H1 (cell line): ENCODE measurements around the gene GPR161. TPM values are rescaled to one million over a fixed set of nuclear protein-coding genes. Genes with fewer than 3 reads are reported as not detected.
A peak's percentile ranks its signal among the peaks of the same experiment; 100 is the strongest.

Source experiments
- CTCF ChIA-PET: fragments of 300-600 bp; sonication (Branson Sonifier 250); formaldehyde crosslinking; loops from one replicate; lab custom pipeline; 2021; ENCODE audit not compliant: partially characterized antibody; lab: Charles Lee
- POLR2A ChIA-PET: fragments of 300-600 bp; sonication (Branson Sonifier 250); formaldehyde crosslinking; loops from one replicate; lab custom pipeline; 2021; ENCODE audit warnings: inconsistent platforms; ENCODE audit not compliant: partially characterized antibody; lab: Charles Lee
- DNase-seq, 2 experiments: peaks; one replicate each; pipeline versions ENCODE4 v3.0.0 to v3.0.0-alpha.2; 2010 to 2022; ENCODE audit warnings: low spot score in 2 of 2, low read depth in 1 of 2, mixed read lengths in 1 of 2
- FAIRE-seq: peaks from 2 replicates; lab custom pipeline; 2011; peaks lifted over from hg19 to GRCh38; lab: Jason Lieb, UNC
- H2AFZ ChIP-seq: 2 replicates; pipeline ENCODE4 v1.8.1; 2012; ENCODE audit warnings: low read length, inconsistent platforms
- H2AK5ac ChIP-seq: 2 replicates; pipeline ENCODE4 v1.6.1; 2013; ENCODE audit warnings: low read depth, low read length
- H2BK120ac ChIP-seq: replicated peaks from 2 replicates; pipeline ENCODE3; 2013; ENCODE audit warnings: low read depth, low read length, inconsistent platforms
- H2BK12ac ChIP-seq: 2 replicates; pipeline ENCODE4 v1.6.1; 2013; ENCODE audit warnings: low read depth, low read length
- H2BK15ac ChIP-seq: 2 replicates; pipeline ENCODE4 v1.6.1; 2013; ENCODE audit warnings: low read length
- H2BK20ac ChIP-seq: 2 replicates; pipeline ENCODE4 v1.6.1; 2013; ENCODE audit warnings: low read length
- H2BK5ac ChIP-seq: 2 replicates; pipeline ENCODE4 v1.6.1; 2013; ENCODE audit warnings: low read depth, low read length
- H3K14ac ChIP-seq: 2 replicates; pipeline ENCODE4 v1.6.1; 2013; ENCODE audit warnings: inconsistent platforms; ENCODE audit not compliant: insufficient read length
- H3K18ac ChIP-seq: 2 replicates; pipeline ENCODE4 v1.6.1; 2013; ENCODE audit warnings: low read length; ENCODE audit errors: extremely low read depth
- H3K23ac ChIP-seq: 2 replicates; pipeline ENCODE4 v1.6.1; 2013; ENCODE audit warnings: inconsistent platforms; ENCODE audit not compliant: insufficient read length
- H3K23me2 ChIP-seq: 2 replicates; pipeline ENCODE4 v1.6.1; 2013; ENCODE audit warnings: low read depth, low read length
- H3K27ac ChIP-seq: 2 replicates; pipeline ENCODE4 v1.6.1; 2011; ENCODE audit warnings: low read depth, low read length, inconsistent platforms
- H3K27me3 ChIP-seq, 4 experiments: replicated peaks in 1 of 4; 1 replicate in 1 of 4; 2 replicates in 3 of 4; pipeline versions ENCODE4 v1.6.1 to v1.8.1; 2011 to 2013; ENCODE audit warnings: low read length in 3 of 4, mild to moderate bottlenecking in 3 of 4, inconsistent platforms in 2 of 4, mixed read lengths in 2 of 4, moderate library complexity in 1 of 4; ENCODE audit not compliant: control insufficient read depth in 3 of 4, insufficient read depth in 3 of 4; ENCODE audit errors: extremely low read depth in 1 of 4
- H3K36me3 ChIP-seq, 4 experiments: 2 replicates each; pipeline versions ENCODE4 v1.6.1 to v1.8.1; 2011 to 2013; ENCODE audit warnings: mild to moderate bottlenecking in 4 of 4, low read length in 3 of 4, moderate library complexity in 2 of 4, control low read depth in 1 of 4, inconsistent platforms in 1 of 4; ENCODE audit not compliant: insufficient read depth in 4 of 4, control insufficient read depth in 2 of 4
- H3K4ac ChIP-seq: replicated peaks from 2 replicates; pipeline ENCODE3; 2013; ENCODE audit warnings: low read length, low read depth, mixed read lengths, inconsistent platforms; ENCODE audit not compliant: insufficient read length
- H3K4me1 ChIP-seq, 4 experiments: replicated peaks in 1 of 4; 1 replicate in 1 of 4; 2 replicates in 3 of 4; pipeline versions ENCODE4 v1.6.1 to v1.8.1; 2011 to 2013; ENCODE audit warnings: low read length in 3 of 4, inconsistent platforms in 2 of 4, mixed read lengths in 1 of 4; ENCODE audit not compliant: insufficient read depth in 4 of 4, control insufficient read depth in 3 of 4
- H3K4me2 ChIP-seq, 2 experiments: 2 replicates each; pipeline versions ENCODE4 v1.6.1 to v1.8.1; 2011 to 2013; ENCODE audit warnings: low read depth in 2 of 2, low read length in 2 of 2, control low read depth in 1 of 2, inconsistent platforms in 1 of 2, mild to moderate bottlenecking in 1 of 2; ENCODE audit not compliant: insufficient read depth in 1 of 2
- H3K4me3 ChIP-seq, 4 experiments: fragments of 200-600, 300-600 bp in 1 of 4; sonication (generic), shearing (Covaris generic), sonication (Bioruptor Twin) in 1 of 4; 2 replicates each; pipeline versions ENCODE4 v1.5.1 to v1.8.1; 2011 to 2016; ENCODE audit warnings: low read length in 4 of 4, low read depth in 3 of 4, control low read depth in 2 of 4, inconsistent platforms in 2 of 4, mild to moderate bottlenecking in 2 of 4, mixed read lengths in 1 of 4, moderate library complexity in 1 of 4; ENCODE audit not compliant: insufficient read depth in 2 of 4; ENCODE audit errors: extremely low read depth in 1 of 4
- H3K56ac ChIP-seq: replicated peaks from 2 replicates; pipeline ENCODE3; 2013; ENCODE audit warnings: low read depth, mild to moderate bottlenecking, mixed read lengths, low read length, inconsistent platforms; ENCODE audit not compliant: insufficient read length
- H3K79me1 ChIP-seq: 2 replicates; pipeline ENCODE4 v1.6.1; 2013; ENCODE audit warnings: low read depth, low read length, control low read depth
- H3K79me2 ChIP-seq, 2 experiments: 2 replicates each; pipeline versions ENCODE4 v1.6.1 to v1.8.1; 2012 to 2013; ENCODE audit warnings: low read length in 2 of 2, mild to moderate bottlenecking in 2 of 2, inconsistent platforms in 1 of 2; ENCODE audit not compliant: insufficient read depth in 2 of 2, control insufficient read depth in 1 of 2
- H3K9ac ChIP-seq, 4 experiments: replicated peaks in 1 of 4; 1 replicate in 1 of 4; 2 replicates in 3 of 4; pipeline versions ENCODE4 v1.6.1 to v1.8.1; 2011 to 2013; ENCODE audit warnings: low read depth in 3 of 4, low read length in 3 of 4, control low read depth in 2 of 4, mild to moderate bottlenecking in 2 of 4, moderate library complexity in 2 of 4, inconsistent platforms in 1 of 4; ENCODE audit errors: extremely low read depth in 1 of 4
- H3K9me3 ChIP-seq, 2 experiments: 2 replicates each; pipeline versions ENCODE4 v1.6.1 to v1.8.1; 2012 to 2013; ENCODE audit warnings: mild to moderate bottlenecking in 2 of 2, moderate library complexity in 2 of 2, control low read depth in 1 of 2, inconsistent platforms in 1 of 2, low read depth in 1 of 2, low read length in 1 of 2, mixed read lengths in 1 of 2; ENCODE audit not compliant: insufficient read depth in 2 of 2
- H4K20me1 ChIP-seq, 2 experiments: replicated peaks in 1 of 2; 2 replicates each; pipeline versions ENCODE3 to v1.8.1; 2011 to 2013; ENCODE audit warnings: inconsistent platforms in 2 of 2, low read length in 2 of 2, mild to moderate bottlenecking in 1 of 2; ENCODE audit not compliant: insufficient read depth in 2 of 2, control insufficient read depth in 1 of 2
- H4K5ac ChIP-seq: 2 replicates; pipeline ENCODE4 v1.6.1; 2013; ENCODE audit warnings: low read length, low read depth, mixed read lengths, inconsistent platforms; ENCODE audit not compliant: insufficient read length
- H4K8ac ChIP-seq: 2 replicates; pipeline ENCODE4 v1.8.0; 2013; ENCODE audit warnings: mild to moderate bottlenecking, moderate library complexity, low read length, inconsistent platforms; ENCODE audit not compliant: insufficient read depth; ENCODE audit errors: extremely low read depth
- H4K91ac ChIP-seq: replicated peaks from 2 replicates; pipeline ENCODE3; 2013; ENCODE audit warnings: low read length, mixed read lengths, inconsistent platforms; ENCODE audit not compliant: insufficient read length
- CREB1 ChIP-seq: IDR thresholded peaks from 2 replicates; pipeline ENCODE4 v1.6.1; 2012; ENCODE audit warnings: inconsistent platforms
- RBBP5 ChIP-seq: IDR thresholded peaks from 2 replicates; pipeline ENCODE4 v1.7.1; 2012; ENCODE audit warnings: low read depth, mild to moderate bottlenecking, inconsistent platforms, low read length, moderate library complexity, borderline replicate concordance
- TAF7 ChIP-seq: optimal IDR thresholded peaks from 2 replicates; pipeline ENCODE3; 2011; ENCODE audit warnings: low read depth, mild to moderate bottlenecking, inconsistent platforms, low read length, moderate library complexity, borderline replicate concordance
- WGBS, 2 experiments: shearing (Covaris generic) in 1 of 2; methylation state at CpG; one replicate each; pipeline versions ENCODE4 v1.1.6 to v1.1.7; 2013 to 2015; ENCODE audit warnings: low lambda C conversion rate in 2 of 2, mixed read lengths in 2 of 2, inconsistent platforms in 1 of 2, low coverage in 1 of 2, missing lambda C conversion rate in 1 of 2; ENCODE audit not compliant: insufficient replicate concordance in 2 of 2, insufficient coverage in 1 of 2, insufficient read length in 1 of 2; ENCODE audit errors: extremely low coverage in 1 of 2, missing lambda C conversion rate in 1 of 2; 5-methylcytosine and 5-hydroxymethylcytosine counted together
- polyA plus RNA-seq, 7 experiments: library from polyadenylated mRNA; depleted of rRNA in 3 of 7; stranded (reverse) in 5 of 7; unstranded in 2 of 7; fragments of >200 nt in 5 of 7; fragments of 200-250 nt in 2 of 7; gene quantifications; 1 replicate in 5 of 7; 2 replicates in 1 of 7; 4 replicates in 1 of 7; pipeline versions ENCODE4 v1.2.1 to v1.2.3, GENCODE V29; 2011 to 2013; ENCODE audit warnings: missing spikeins in 2 of 7, mixed read lengths in 2 of 7
- total RNA-seq: library from RNA; stranded (reverse); fragmentation: NEBNext Ultra II Directional; extraction: Animal tissue kit (Norgen Biotek cat#: 25700); gene quantifications from 2 replicates; pipeline ENCODE4 v1.2.1, GENCODE V29; 2021
- TF ChIP-seq, protein P1 (sequence below): IDR thresholded peaks from 2 replicates; pipeline ENCODE4 v1.6.1; 2012; ENCODE audit warnings: inconsistent platforms
- TF ChIP-seq, protein P2 (sequence below): IDR thresholded peaks from 2 replicates; pipeline ENCODE4 v1.6.1; 2012; ENCODE audit warnings: inconsistent platforms
- TF ChIP-seq, protein P3 (sequence below), 3 experiments: IDR thresholded peaks; 1 replicate in 2 of 3; 2 replicates in 1 of 3; pipeline versions ENCODE4 v1.5.1 to v1.6.1; 2011; ENCODE audit warnings: low read length in 3 of 3, mild to moderate bottlenecking in 3 of 3, inconsistent platforms in 2 of 3, low read depth in 1 of 3, moderate library complexity in 1 of 3; ENCODE audit not compliant: insufficient read depth in 1 of 3; ENCODE audit errors: control extremely low read depth in 1 of 3

GPR161 gene
- total and polyA plus RNA-seq, 2 of the 8 experiments (the other 6 are each of a cell fraction or from before 2014, with no cell fraction given) = 13.7 to 16.8 TPM

DNA sequence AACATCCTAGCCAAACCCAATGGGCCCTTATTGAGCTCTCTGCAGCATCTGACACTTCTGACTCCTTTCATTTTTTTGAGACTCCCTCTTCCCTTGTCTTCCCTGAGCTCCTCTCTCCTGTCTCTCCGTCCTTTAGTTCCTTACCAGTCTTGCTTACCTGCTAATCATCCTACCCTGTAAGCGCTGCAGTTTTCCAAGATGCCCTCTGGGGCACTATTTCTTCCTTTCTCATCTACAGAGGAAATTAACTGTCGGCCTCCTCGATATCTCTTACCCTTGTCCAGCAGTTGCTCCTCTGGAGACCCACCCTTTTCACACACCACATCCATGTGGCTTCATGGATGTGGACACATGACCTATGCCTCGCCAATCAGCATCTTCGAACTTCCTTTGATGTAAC, 6.8 kb downstream of the GPR161 start:
- no peak overlapping the region for H4K5ac ChIP-seq
- no peaks in the 10 kb centered on the region; the same call in none of the 2 replicates for H3K79me1 ChIP-seq
- H4K20me1 ChIP-seq = peaks cover 0 to 5% of the 10 kb centered on the region in 2 experiments
- H3K23ac ChIP-seq = no peak overlapping the region
- peaks cover 0 to 2% (median 0%) of the 10 kb centered on the region in 4 experiments; a peak in 3 of 8 replicates for H3K36me3 ChIP-seq
- H3K4me3 ChIP-seq = no peak overlapping the region
- H2AK5ac ChIP-seq = no peak overlapping the region
- no peak overlapping the region for H3K9ac ChIP-seq
- TF ChIP-seq CREB1 (no peak), RBBP5 (no peak), TAF7 (no peak)
- TF ChIP-seq, protein P1, sequence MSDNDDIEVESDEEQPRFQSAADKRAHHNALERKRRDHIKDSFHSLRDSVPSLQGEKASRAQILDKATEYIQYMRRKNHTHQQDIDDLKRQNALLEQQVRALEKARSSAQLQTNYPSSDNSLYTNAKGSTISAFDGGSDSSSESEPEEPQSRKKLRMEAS = no peak
- TF ChIP-seq, protein P2, sequence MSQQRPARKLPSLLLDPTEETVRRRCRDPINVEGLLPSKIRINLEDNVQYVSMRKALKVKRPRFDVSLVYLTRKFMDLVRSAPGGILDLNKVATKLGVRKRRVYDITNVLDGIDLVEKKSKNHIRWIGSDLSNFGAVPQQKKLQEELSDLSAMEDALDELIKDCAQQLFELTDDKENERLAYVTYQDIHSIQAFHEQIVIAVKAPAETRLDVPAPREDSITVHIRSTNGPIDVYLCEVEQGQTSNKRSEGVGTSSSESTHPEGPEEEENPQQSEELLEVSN = no peak
- TF ChIP-seq, protein P3, sequence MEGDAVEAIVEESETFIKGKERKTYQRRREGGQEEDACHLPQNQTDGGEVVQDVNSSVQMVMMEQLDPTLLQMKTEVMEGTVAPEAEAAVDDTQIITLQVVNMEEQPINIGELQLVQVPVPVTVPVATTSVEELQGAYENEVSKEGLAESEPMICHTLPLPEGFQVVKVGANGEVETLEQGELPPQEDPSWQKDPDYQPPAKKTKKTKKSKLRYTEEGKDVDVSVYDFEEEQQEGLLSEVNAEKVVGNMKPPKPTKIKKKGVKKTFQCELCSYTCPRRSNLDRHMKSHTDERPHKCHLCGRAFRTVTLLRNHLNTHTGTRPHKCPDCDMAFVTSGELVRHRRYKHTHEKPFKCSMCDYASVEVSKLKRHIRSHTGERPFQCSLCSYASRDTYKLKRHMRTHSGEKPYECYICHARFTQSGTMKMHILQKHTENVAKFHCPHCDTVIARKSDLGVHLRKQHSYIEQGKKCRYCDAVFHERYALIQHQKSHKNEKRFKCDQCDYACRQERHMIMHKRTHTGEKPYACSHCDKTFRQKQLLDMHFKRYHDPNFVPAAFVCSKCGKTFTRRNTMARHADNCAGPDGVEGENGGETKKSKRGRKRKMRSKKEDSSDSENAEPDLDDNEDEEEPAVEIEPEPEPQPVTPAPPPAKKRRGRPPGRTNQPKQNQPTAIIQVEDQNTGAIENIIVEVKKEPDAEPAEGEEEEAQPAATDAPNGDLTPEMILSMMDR (IDR thresholded peaks at IDR 0.05; ENCODE audit: control extremely low read depth in 1 of 3, insufficient read depth in 1 of 3, low read depth in 1 of 3, low read length in 3 of 3) = peak in 2 of 3 experiments; percentile 24 to 31; a peak in 2 of 4 replicates
- peaks cover 0 to 4% of the 10 kb centered on the region in 2 experiments; a peak in 1 of 4 replicates for H3K79me2 ChIP-seq
- H3K9me3 ChIP-seq = no peaks in the 10 kb centered on the region; a peak in 1 of 4 replicates
- H2BK20ac ChIP-seq = no peak overlapping the region
- H3K23me2 ChIP-seq = no peaks in the 10 kb centered on the region
- WGBS, 2 experiments = 77% methylated on average over 6 of the region's 6 CpGs; no CpG with 5 or more reads in 1 of the 2 experiments
- no peak overlapping the region for H3K4ac ChIP-seq
- peaks cover 0 to 2% (median 0%) of the 10 kb centered on the region in 4 experiments; a peak in 2 of 7 replicates for H3K4me1 ChIP-seq
- H3K4me2 ChIP-seq = no peak overlapping the region
- H3K18ac ChIP-seq = no peak overlapping the region
- H4K8ac ChIP-seq = no peak overlapping the region
- DNase-seq (no peak), FAIRE-seq (peak; percentile 24)
- no peak overlapping the region for H4K91ac ChIP-seq
- H2BK120ac ChIP-seq = no peak overlapping the region
- H2BK12ac ChIP-seq = no peak overlapping the region
- no peak overlapping the region for H3K14ac ChIP-seq
- no peak overlapping the region for H2AFZ ChIP-seq
- H3K27me3 ChIP-seq = peaks cover 0 to 4% (median 2%) of the 10 kb centered on the region in 4 experiments; a peak in 4 of 7 replicates
- POLR2A ChIA-PET = interaction anchor here (0.7 to 1.2 kb wide), 3 partner anchors 15 to 59 kb away, joined by 3 to 6 read pairs (median 3); no protein-coding TSS in a partner anchor
- no peak overlapping the region for H3K56ac ChIP-seq
- CTCF ChIA-PET = interaction anchor here (0.6 to 3.1 kb wide), 19 partner anchors 8 to 507 kb away, joined by 3 to 18 read pairs (median 4); no protein-coding TSS in a partner anchor
- no peak overlapping the region for H2BK5ac ChIP-seq
- H3K27ac ChIP-seq = no peak overlapping the region
- H2BK15ac ChIP-seq = no peak overlapping the region
